ENCODE data around the gene NELFB.

The NELFB gene

DNA sequence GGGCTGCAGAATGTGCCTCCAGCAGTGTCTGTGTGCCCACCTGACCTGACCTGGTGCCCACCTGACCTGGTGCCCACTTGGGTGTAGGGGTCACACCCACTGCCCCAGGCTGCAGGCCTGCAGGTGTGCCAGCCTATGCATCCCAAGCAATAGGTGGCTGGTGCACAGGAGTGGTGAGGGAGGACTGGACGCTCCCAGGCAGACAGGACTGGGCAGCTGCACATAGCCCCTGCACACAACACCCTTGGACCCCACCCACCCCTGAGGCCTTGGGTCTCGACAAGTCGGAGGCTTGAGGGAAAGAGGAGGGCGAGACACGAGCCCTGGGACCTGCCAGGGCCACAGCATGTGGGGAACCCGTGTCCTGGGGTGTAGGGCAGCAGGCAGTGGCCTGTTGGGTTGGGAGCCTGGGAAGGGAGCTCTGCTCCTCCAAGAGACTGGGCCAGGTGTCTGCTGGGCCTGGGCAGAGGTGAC, 57.8 kb downstream of the NELFB start:
- no peak overlapping the region for H3K27ac ChIP-seq (ENCODE audit: low read depth, low read length)
- no peaks in the 10 kb centered on the region for H3K9me3 ChIP-seq (ENCODE audit: insufficient read depth, low read depth, low read length)
- no peak overlapping the region for H3K9ac ChIP-seq (ENCODE audit: low read depth, low read length)
- H3K4me1 ChIP-seq (ENCODE audit: insufficient read depth, low read length): peaks cover 8% of the 10 kb centered on the region; the same call in 1 of the 2 replicates
- 92% methylated on average over 5 of the region's 6 CpGs for WGBS
- no peaks in the 10 kb centered on the region for H3K36me3 ChIP-seq (ENCODE audit: insufficient read depth, low read length)
- H3K27me3 ChIP-seq (ENCODE audit: insufficient read depth, low read length): no peaks in the 10 kb centered on the region
- no peak overlapping the region for H3K4me3 ChIP-seq (ENCODE audit: low read length)

DNA sequence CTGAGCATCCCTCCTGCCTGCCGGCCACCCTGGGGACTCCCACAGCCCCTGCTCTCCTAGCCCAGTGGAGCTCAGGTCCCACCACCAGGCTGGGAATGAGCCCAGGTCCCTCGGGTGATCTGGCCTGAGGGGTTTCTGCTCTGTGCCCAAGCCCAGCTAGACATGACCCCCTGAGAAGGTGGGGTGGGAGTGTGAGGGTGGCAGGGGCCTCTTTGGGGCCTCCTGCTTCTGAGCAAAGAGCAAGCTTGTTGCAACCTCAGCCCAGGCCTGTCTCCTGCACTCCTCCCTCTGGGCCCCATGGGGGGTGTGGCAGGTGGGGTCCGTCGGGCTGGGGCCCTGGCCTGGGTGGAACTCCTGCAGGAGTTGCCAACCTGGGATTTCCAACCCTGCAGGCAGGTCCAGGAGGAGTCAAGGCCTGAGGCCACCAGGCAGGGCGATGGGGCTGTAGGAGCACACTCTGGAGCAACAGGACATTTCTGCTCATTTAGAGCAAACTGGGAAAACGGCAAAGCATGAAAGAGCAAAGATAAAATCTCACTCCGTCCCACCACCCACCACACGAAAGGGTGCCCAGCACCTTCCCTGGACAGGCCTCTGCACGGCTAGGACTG, 58.3 kb downstream of the NELFB start:
- H3K4me3 ChIP-seq (ENCODE audit: low read length): no peak overlapping the region
- no peaks in the 10 kb centered on the region for H3K27me3 ChIP-seq (ENCODE audit: insufficient read depth, low read length)
- H3K9me3 ChIP-seq (ENCODE audit: insufficient read depth, low read depth, low read length): no peaks in the 10 kb centered on the region
- H3K36me3 ChIP-seq (ENCODE audit: insufficient read depth, low read length): no peaks in the 10 kb centered on the region
- WGBS: 79% methylated on average over 9 of the region's 9 CpGs
- H3K9ac ChIP-seq (ENCODE audit: low read depth, low read length): no peak overlapping the region
- H3K27ac ChIP-seq (ENCODE audit: low read depth, low read length): no peak overlapping the region
- H3K4me1 ChIP-seq (ENCODE audit: insufficient read depth, low read length): peaks cover 8% of the 10 kb centered on the region; the same call in 1 of the 2 replicates

DNA sequence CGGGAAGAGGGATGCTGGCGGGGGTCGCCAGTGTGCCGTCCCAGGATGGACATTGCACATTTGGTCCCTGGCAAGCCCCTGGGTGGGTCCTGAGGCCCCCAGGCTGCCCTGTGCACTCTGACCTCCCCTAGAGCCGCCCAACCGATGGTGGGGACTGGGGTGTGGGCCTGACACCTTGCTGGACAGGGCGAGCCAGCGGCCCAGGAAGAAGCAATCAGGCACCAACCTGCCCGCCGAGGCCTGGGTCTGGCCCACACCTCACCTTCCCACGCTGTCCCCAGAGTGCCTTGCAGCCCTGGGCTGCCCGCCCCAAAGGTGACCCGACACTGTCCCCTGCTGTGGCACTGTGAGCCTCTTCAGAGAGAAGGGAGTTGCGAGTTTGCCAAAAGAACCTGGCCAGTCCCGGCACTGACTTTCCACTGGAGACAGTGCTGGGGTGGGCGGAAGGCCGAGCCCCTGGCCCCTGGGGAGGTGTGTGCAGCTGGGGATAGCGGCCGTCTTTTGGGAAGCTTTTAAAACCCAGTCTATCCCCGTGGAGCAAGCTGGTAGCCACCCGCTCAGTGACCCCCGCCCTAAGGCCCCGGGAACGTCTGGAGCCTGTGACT, 58.9 kb downstream of the NELFB start:
- WGBS: 80% methylated on average over 24 of the region's 24 CpGs
- Histone ChIP-seq H3K9me3 (ENCODE audit: insufficient read depth, low read depth, low read length) (no peaks in the 10 kb centered on the region), H3K27ac (ENCODE audit: low read depth, low read length) (no peak overlapping the region), H3K4me3 (ENCODE audit: low read length) (no peak overlapping the region), H3K36me3 (ENCODE audit: insufficient read depth, low read length) (no peaks in the 10 kb centered on the region), H3K4me1 (ENCODE audit: insufficient read depth, low read length) (peaks cover 8% of the 10 kb centered on the region; the same call in 1 of the 2 replicates), H3K9ac (ENCODE audit: low read depth, low read length) (no peak overlapping the region), H3K27me3 (ENCODE audit: insufficient read depth, low read length) (no peaks in the 10 kb centered on the region)

- 0 out of 2 replicates have a peak overlapping the region, but pooled peaks have one; percentile 1 for H3K9ac ChIP-seq (ENCODE audit: low read depth, low read length)
- H3K4me3 ChIP-seq (ENCODE audit: low read length): no peak overlapping the region
- no peaks in the 10 kb centered on the region for H3K27me3 ChIP-seq (ENCODE audit: insufficient read depth, low read length)
- H3K9me3 ChIP-seq (ENCODE audit: insufficient read depth, low read depth, low read length): no peaks in the 10 kb centered on the region
- H3K27ac ChIP-seq (ENCODE audit: low read depth, low read length): no peak overlapping the region
- 83% methylated on average over 36 of the region's 42 CpGs for WGBS
- peaks cover 8% of the 10 kb centered on the region; the same call in 1 of the 2 replicates for H3K4me1 ChIP-seq (ENCODE audit: insufficient read depth, low read length)
- no peaks in the 10 kb centered on the region for H3K36me3 ChIP-seq (ENCODE audit: insufficient read depth, low read length)
Observed at GRCh38 chr9:137314561-137315560, 59.7 kb downstream of the NELFB start.

GRCh38 chr9:137315581-137316011, 60.5 kb downstream of the NELFB start:
- whole genome bisulfite sequencing: 34% methylated on average over 16 of the region's 18 CpGs
- H3K36me3 ChIP-seq (ENCODE audit: insufficient read depth, low read length): no peaks in the 10 kb centered on the region
- no peaks in the 10 kb centered on the region for H3K27me3 ChIP-seq (ENCODE audit: insufficient read depth, low read length)
- peaks cover 7% of the 10 kb centered on the region for H3K4me1 ChIP-seq (ENCODE audit: insufficient read depth, low read length)
- no peak overlapping the region for H3K4me3 ChIP-seq (ENCODE audit: low read length)
- no peaks in the 10 kb centered on the region for H3K9me3 ChIP-seq (ENCODE audit: insufficient read depth, low read depth, low read length)
- H3K27ac ChIP-seq (ENCODE audit: low read depth, low read length): no peak overlapping the region
- H3K9ac ChIP-seq (ENCODE audit: low read depth, low read length): no peak overlapping the region

GRCh38 chr9:137316012-137316981, 61.2 kb downstream of the NELFB start:
- peaks cover 9% of the 10 kb centered on the region for H3K4me1 ChIP-seq (ENCODE audit: insufficient read depth, low read length)
- 0 out of 2 replicates have a peak overlapping the region, but pooled peaks have one; percentile 44 for H3K9ac ChIP-seq (ENCODE audit: low read depth, low read length)
- no peaks in the 10 kb centered on the region for H3K9me3 ChIP-seq (ENCODE audit: insufficient read depth, low read depth, low read length)
- H3K27ac ChIP-seq (ENCODE audit: low read depth, low read length): no peak overlapping the region
- no peaks in the 10 kb centered on the region for H3K36me3 ChIP-seq (ENCODE audit: insufficient read depth, low read length)
- whole genome bisulfite sequencing: 7% methylated on average over 78 of the region's 83 CpGs
- no peaks in the 10 kb centered on the region for H3K27me3 ChIP-seq (ENCODE audit: insufficient read depth, low read length)
- peak overlapping the region; percentile 40; the same call in 1 of the 2 replicates for H3K4me3 ChIP-seq (ENCODE audit: low read length)

DNA sequence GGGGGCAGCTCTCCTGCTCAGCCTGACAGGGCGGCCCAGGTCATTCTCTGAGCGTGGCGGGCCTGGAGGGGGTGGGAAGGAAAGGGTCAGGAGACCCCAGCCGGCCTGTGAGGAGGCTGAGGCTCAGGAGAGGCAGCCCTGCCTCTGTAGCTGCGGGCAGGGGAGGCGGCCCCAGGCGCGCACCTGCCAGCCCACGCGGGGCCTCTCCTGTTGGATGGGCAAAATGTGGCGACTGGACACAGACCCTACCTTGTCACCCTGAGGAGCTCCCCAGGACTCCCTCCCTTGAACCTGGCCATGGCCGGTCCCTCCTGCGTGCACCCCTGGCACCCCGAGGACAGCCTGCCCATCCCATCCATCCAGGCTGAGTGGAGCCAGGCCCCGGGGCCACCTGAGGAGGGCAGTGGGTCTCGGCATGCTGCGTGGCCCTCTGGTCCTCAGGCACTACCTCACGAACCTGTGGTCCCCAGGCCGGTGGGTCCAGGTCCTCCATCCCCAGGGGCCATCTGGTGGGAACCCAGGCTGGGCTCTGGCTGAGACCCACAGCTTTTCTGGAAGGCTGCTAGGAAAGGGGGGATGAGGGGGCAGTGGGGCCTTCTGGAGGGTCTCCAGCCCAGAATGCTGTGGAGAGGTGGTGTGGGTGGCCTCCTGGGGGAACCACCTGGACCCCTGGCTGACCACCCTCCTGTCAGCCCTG, 62.0 kb downstream of the NELFB start:
- Histone ChIP-seq H3K4me3 (ENCODE audit: low read length) (no peak overlapping the region), H3K9ac (ENCODE audit: low read depth, low read length) (no peak overlapping the region)

GRCh38 chr9:137317718-137318511, 62.8 kb downstream of the NELFB start:
- H3K27me3 ChIP-seq (ENCODE audit: insufficient read depth, low read length): no peaks in the 10 kb centered on the region
- no peaks in the 10 kb centered on the region for H3K36me3 ChIP-seq (ENCODE audit: insufficient read depth, low read length)
- WGBS: 87% methylated on average over 24 of the region's 24 CpGs
- no peak overlapping the region for H3K27ac ChIP-seq (ENCODE audit: low read depth, low read length)
- H3K9ac ChIP-seq (ENCODE audit: low read depth, low read length): no peak overlapping the region
- no peaks in the 10 kb centered on the region for H3K9me3 ChIP-seq (ENCODE audit: insufficient read depth, low read depth, low read length)
- peaks cover 9% of the 10 kb centered on the region for H3K4me1 ChIP-seq (ENCODE audit: insufficient read depth, low read length)
- no peak overlapping the region for H3K4me3 ChIP-seq (ENCODE audit: low read length)

More for the DNA sequence above, 62.0 kb downstream of the NELFB start:
- Histone ChIP-seq H3K27ac (ENCODE audit: low read depth, low read length) (no peak overlapping the region), H3K27me3 (ENCODE audit: insufficient read depth, low read length) (no peaks in the 10 kb centered on the region), H3K9me3 (ENCODE audit: insufficient read depth, low read depth, low read length) (no peaks in the 10 kb centered on the region), H3K4me1 (ENCODE audit: insufficient read depth, low read length) (peaks cover 9% of the 10 kb centered on the region), H3K36me3 (ENCODE audit: insufficient read depth, low read length) (no peaks in the 10 kb centered on the region)
- WGBS: 89% methylated on average over 19 of the region's 19 CpGs

DNA sequence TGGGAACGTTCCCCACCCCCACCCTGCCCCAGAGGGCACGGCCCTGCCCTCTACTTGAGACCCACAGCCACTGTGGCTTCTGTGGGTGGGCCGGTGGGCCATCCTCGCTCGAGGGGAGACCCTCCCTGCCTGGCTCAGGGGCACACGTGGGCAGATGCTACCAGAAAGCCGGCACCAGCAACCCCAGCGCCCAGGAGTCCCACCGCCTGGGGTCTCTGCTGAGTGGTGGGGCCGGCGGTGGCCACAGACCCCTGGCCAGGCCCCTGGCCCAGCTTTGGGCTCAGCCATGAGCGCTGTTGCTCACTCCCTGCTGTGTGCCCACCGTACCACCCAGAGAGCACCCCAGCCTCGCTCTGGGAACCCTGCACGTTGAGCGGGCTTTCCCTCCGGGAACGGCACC, 63.5 kb downstream of the NELFB start:
- H3K9me3 ChIP-seq (ENCODE audit: insufficient read depth, low read depth, low read length): no peaks in the 10 kb centered on the region
- no peak overlapping the region for H3K27ac ChIP-seq (ENCODE audit: low read depth, low read length)
- no peaks in the 10 kb centered on the region for H3K27me3 ChIP-seq (ENCODE audit: insufficient read depth, low read length)
- H3K4me3 ChIP-seq (ENCODE audit: low read length): no peak overlapping the region
- H3K9ac ChIP-seq (ENCODE audit: low read depth, low read length): no peak overlapping the region
- peaks cover 9% of the 10 kb centered on the region for H3K4me1 ChIP-seq (ENCODE audit: insufficient read depth, low read length)
- 90% methylated on average over 18 of the region's 18 CpGs for WGBS
- no peaks in the 10 kb centered on the region for H3K36me3 ChIP-seq (ENCODE audit: insufficient read depth, low read length)

Data from HUES64 (cell line).